ENCODE results near the gene MAD2L2.

MAD2L2 gene

GRCh38 chr1:11693024-11693590, 12.2 kb upstream of the MAD2L2 start:
- no peaks in the 10 kb centered on the region for H3K4me1 ChIP-seq (ENCODE audit: low read length)
- H3K4me3 ChIP-seq (ENCODE audit: low read length): no peak overlapping the region
- no peak overlapping the region for H2AFZ ChIP-seq (ENCODE audit: low read length)
- H3K27ac ChIP-seq (ENCODE audit: low read length): no peak overlapping the region
- no peaks in the 10 kb centered on the region for H3F3A ChIP-seq (ENCODE audit: insufficient read depth, low read length)
- no peaks in the 10 kb centered on the region for H3K79me2 ChIP-seq (ENCODE audit: low read length)
- H3K9ac ChIP-seq (ENCODE audit: low read length): no peak overlapping the region
- DNase-seq: no peak
- TF ChIP-seq EZH2phosphoT487 (IDR thresholded peaks at IDR 0.05; ENCODE audit: low read length) (no peak), EZH2 (optimal IDR thresholded peaks at IDR 0.05; ENCODE audit: low read depth, low read length) (no peak), CTCF (IDR thresholded peaks at IDR 0.05; ENCODE audit: low read length) (no peak)
- H3K36me3 ChIP-seq (replicated peaks; ENCODE audit: insufficient read depth, low read length): no peaks in the 10 kb centered on the region
- no peak overlapping the region for H3K4me2 ChIP-seq (ENCODE audit: low read depth, low read length)
- no peaks in the 10 kb centered on the region for H3K9me2 ChIP-seq (replicated peaks; ENCODE audit: insufficient read depth, low read length)
- H3K27me3 ChIP-seq (replicated peaks; ENCODE audit: insufficient read depth, low read length): peaks cover 80% of the 10 kb centered on the region
- H4K20me1 ChIP-seq (ENCODE audit: insufficient read depth, low read length): no peaks in the 10 kb centered on the region
- no peaks in the 10 kb centered on the region for H3K9me3 ChIP-seq (replicated peaks; ENCODE audit: insufficient read depth, low read length)

GRCh38 chr1:11691928-11692711, 11.2 kb upstream of the MAD2L2 start:
- no peaks in the 10 kb centered on the region for H3K36me3 ChIP-seq (replicated peaks; ENCODE audit: insufficient read depth, low read length)
- TF ChIP-seq EZH2phosphoT487 (IDR thresholded peaks at IDR 0.05; ENCODE audit: low read length) (no peak), EZH2 (optimal IDR thresholded peaks at IDR 0.05; ENCODE audit: low read depth, low read length) (peak; percentile 77), CTCF (IDR thresholded peaks at IDR 0.05; ENCODE audit: low read length) (no peak)
- H3K27me3 ChIP-seq (replicated peaks; ENCODE audit: insufficient read depth, low read length): peaks cover 73% of the 10 kb centered on the region
- H3K9ac ChIP-seq (ENCODE audit: low read length): no peak overlapping the region
- no peaks in the 10 kb centered on the region for H4K20me1 ChIP-seq (ENCODE audit: insufficient read depth, low read length)
- no peaks in the 10 kb centered on the region for H3K4me1 ChIP-seq (ENCODE audit: low read length)
- no peak overlapping the region for H3K27ac ChIP-seq (ENCODE audit: low read length)
- no peaks in the 10 kb centered on the region for H3K79me2 ChIP-seq (ENCODE audit: low read length)
- H3F3A ChIP-seq (ENCODE audit: insufficient read depth, low read length): no peaks in the 10 kb centered on the region
- no peaks in the 10 kb centered on the region for H3K9me3 ChIP-seq (replicated peaks; ENCODE audit: insufficient read depth, low read length)
- H3K9me2 ChIP-seq (replicated peaks; ENCODE audit: insufficient read depth, low read length): no peaks in the 10 kb centered on the region
- no peak overlapping the region for H2AFZ ChIP-seq (ENCODE audit: low read length)
- H3K4me2 ChIP-seq (ENCODE audit: low read depth, low read length): no peak overlapping the region
- H3K4me3 ChIP-seq (ENCODE audit: low read length): no peak overlapping the region
- no peak for DNase-seq

GRCh38 chr1:11691302-11691914, 10.5 kb upstream of the MAD2L2 start, which contains the start of gene DRAXIN:
TSS of gene DRAXIN (plus strand) at chr1:11691710. CDS start at chr1:11706259, 14,549 bp downstream.
- no peak for DNase-seq

More at GRCh38 chr1:11691302-11691914, 10.5 kb upstream of the MAD2L2 start, which contains the start of gene DRAXIN:
- no peaks in the 10 kb centered on the region for H3K36me3 ChIP-seq (replicated peaks; ENCODE audit: insufficient read depth, low read length)
- H3K27ac ChIP-seq (ENCODE audit: low read length): no peak within 1 kb of the TSS
- no peak within 1 kb of the TSS for H3K4me3 ChIP-seq (ENCODE audit: low read length)
- no peaks in the 10 kb centered on the region for H3K4me1 ChIP-seq (ENCODE audit: low read length)
- H3K9me3 ChIP-seq (replicated peaks; ENCODE audit: insufficient read depth, low read length): no peaks in the 10 kb centered on the region
- no peaks in the 10 kb centered on the region for H4K20me1 ChIP-seq (ENCODE audit: insufficient read depth, low read length)
- H2AFZ ChIP-seq (ENCODE audit: low read length): no peak within 1 kb of the TSS
- TF ChIP-seq EZH2phosphoT487 (IDR thresholded peaks at IDR 0.05; ENCODE audit: low read length) (no peak), CTCF (IDR thresholded peaks at IDR 0.05; ENCODE audit: low read length) (no peak), EZH2 (optimal IDR thresholded peaks at IDR 0.05; ENCODE audit: low read depth, low read length) (no peak)
- H3K4me2 ChIP-seq (ENCODE audit: low read depth, low read length): no peak within 1 kb of the TSS
- H3K27me3 ChIP-seq (replicated peaks; ENCODE audit: insufficient read depth, low read length): peaks cover 70% of the 10 kb centered on the region
- no peak within 1 kb of the TSS for H3K9ac ChIP-seq (ENCODE audit: low read length)
- no peaks in the 10 kb centered on the region for H3F3A ChIP-seq (ENCODE audit: insufficient read depth, low read length)
- no peaks in the 10 kb centered on the region for H3K79me2 ChIP-seq (ENCODE audit: low read length)
- no peaks in the 10 kb centered on the region for H3K9me2 ChIP-seq (replicated peaks; ENCODE audit: insufficient read depth, low read length)

All from MM.1S (cell line).